Measurements from ENCODE around the gene TAF1L. TPM values are rescaled to one million over a fixed set of nuclear protein-coding genes. Genes with fewer than 3 reads are reported as not detected.
"Not testable (repeated sequence)": the region's sequence is repeated elsewhere in the genome, so short reads cannot be mapped to it uniquely, and the experiment has no call there.

TAF1L gene, protein sequence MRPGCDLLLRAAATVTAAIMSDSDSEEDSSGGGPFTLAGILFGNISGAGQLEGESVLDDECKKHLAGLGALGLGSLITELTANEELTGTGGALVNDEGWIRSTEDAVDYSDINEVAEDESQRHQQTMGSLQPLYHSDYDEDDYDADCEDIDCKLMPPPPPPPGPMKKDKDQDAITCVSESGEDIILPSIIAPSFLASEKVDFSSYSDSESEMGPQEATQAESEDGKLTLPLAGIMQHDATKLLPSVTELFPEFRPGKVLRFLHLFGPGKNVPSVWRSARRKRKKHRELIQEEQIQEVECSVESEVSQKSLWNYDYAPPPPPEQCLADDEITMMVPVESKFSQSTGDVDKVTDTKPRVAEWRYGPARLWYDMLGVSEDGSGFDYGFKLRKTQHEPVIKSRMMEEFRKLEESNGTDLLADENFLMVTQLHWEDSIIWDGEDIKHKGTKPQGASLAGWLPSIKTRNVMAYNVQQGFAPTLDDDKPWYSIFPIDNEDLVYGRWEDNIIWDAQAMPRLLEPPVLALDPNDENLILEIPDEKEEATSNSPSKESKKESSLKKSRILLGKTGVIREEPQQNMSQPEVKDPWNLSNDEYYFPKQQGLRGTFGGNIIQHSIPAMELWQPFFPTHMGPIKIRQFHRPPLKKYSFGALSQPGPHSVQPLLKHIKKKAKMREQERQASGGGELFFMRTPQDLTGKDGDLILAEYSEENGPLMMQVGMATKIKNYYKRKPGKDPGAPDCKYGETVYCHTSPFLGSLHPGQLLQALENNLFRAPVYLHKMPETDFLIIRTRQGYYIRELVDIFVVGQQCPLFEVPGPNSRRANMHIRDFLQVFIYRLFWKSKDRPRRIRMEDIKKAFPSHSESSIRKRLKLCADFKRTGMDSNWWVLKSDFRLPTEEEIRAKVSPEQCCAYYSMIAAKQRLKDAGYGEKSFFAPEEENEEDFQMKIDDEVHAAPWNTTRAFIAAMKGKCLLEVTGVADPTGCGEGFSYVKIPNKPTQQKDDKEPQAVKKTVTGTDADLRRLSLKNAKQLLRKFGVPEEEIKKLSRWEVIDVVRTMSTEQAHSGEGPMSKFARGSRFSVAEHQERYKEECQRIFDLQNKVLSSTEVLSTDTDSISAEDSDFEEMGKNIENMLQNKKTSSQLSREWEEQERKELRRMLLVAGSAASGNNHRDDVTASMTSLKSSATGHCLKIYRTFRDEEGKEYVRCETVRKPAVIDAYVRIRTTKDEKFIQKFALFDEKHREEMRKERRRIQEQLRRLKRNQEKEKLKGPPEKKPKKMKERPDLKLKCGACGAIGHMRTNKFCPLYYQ (N-terminal part only)
- total RNA-seq (2014; rRNA removed; shearing (Covaris generic)), result under 0.01 and 0.03 TPM in 2 replicates

DNA sequence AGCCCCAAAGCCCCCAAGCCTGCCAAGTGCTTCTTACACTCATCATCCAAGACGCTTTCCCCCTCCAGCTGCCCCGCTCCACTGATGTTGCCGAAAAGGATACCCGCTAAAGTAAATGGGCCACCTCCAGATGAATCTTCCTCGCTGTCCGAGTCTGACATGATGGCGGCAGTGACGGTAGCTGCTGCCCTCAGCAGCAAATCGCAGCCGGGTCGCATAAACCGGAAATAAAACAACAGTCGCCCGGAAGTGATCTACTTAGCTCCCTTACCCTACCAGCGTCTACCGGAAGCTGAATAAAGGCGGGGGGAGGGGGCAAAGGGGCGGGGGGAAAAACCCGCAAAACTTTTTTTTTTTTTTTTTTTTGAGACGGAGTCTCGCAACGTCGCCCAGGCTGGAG lies at the start of gene TAF1L:
Gene TAF1L (minus strand): TSS at position 308 of the 400 bp plus-strand sequence. CDS start 90 bp downstream, at position 218.
- DNase-seq (ENCODE audit: low spot score), result no peak
- in situ Hi-C loops (cut with HindIII; ENCODE audit: low sequenced_read_pairs), result no loop called here

- DNase-seq (ENCODE audit: low spot score), result no peak
- in situ Hi-C loops (cut with HindIII; ENCODE audit: low sequenced_read_pairs), result no loop called here
Measured at GRCh38 chr9:32681751-32682150, 46.3 kb upstream of the TAF1L start.

DNA sequence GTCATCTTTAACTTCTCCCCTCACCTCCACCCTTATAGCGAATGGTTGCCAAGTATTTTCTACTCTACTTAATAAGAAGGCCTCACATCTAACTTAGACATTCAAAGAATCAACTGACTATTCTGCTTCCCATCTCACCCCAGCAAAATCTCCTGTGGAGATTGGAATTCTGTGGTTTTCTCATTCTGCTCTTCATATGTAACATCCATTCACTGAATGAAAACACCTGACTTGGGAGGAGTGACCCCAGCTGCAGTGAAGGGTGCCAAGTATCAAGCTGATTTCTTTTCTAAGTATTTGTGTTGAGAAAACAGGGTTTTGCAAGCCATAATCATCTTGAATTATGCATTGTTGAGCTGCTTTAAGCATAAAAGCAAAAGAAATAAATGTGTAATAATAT lies 42.5 kb upstream of the TAF1L start:
- DNase-seq (ENCODE audit: low spot score), result no peak
- in situ Hi-C loops (cut with HindIII; ENCODE audit: low sequenced_read_pairs), result no loop called here

DNA sequence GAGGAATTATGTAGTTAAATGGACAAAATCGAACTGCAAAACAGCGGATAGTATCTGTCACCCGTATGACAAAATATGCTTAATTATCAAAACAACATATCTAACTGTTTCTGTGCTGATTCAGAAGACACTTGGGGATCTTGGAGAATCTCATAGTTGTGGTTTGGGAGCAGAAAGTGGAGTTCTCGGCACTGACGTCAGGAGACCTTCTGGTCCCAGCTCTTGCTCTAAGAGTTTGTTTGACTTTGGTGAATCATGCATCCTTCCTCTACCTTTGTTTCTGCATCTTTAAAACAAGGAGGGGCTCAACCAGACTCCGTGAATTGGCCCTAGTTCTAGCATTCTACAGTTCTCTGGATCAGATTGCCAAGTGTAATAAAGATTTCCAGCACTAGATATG lies 37.0 kb upstream of the TAF1L start:
- no peak for DNase-seq (ENCODE audit: low spot score)
- in situ Hi-C loops (cut with HindIII; ENCODE audit: low sequenced_read_pairs), result no loop called here

DNA sequence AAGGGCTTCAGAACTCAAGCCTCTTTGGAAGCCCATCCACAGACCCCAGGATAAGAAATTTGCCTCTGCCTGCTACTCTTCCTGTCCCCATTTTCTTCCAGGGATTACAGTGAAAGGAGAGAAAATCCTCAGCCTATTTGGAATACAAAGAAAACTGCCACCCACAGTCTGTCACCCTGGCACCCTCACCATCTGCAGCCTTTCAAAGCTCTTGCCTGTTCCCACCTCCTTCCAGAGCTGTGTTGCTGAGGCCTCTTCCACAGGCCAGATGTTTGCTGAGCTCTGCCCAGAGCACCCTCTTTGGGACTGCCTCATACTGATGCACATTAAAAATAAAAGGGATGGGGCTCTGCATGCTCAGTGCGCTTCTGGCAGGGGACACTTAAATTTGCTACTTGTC lies 35.9 kb upstream of the TAF1L start:
- no peak for DNase-seq (ENCODE audit: low spot score)
- in situ Hi-C loops (cut with HindIII; ENCODE audit: low sequenced_read_pairs), result no loop called here

DNA sequence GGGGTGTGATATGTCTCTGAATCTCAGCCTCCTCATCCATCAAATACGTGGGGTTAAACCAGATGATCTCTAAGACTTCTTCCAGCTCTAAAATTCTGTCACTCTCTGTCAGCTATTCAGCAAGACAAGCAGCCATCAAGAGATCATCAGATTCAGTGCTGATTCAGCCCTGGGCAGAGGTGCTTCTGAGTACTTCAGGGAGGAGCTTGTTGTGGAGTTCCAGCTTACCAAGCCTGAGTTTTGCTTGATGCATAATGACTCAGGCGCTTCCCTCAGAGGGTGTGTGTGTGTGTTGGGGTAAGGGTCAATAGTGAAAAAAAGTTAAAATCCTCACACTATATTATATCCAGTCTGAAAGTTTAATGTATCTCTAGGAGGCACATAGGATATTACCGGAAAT lies 29.6 kb upstream of the TAF1L start:
- DNase-seq (ENCODE audit: low spot score), result no peak
- in situ Hi-C loops (cut with HindIII; ENCODE audit: low sequenced_read_pairs), result no loop called here

- DNase-seq (ENCODE audit: low spot score), result no peak
- in situ Hi-C loops (cut with HindIII; ENCODE audit: low sequenced_read_pairs), result no loop called here
Measured at GRCh38 chr9:32663741-32664140, 28.3 kb upstream of the TAF1L start.

- no peak for DNase-seq (ENCODE audit: low spot score)
- in situ Hi-C loops (cut with HindIII; ENCODE audit: low sequenced_read_pairs), result no loop called here
Measured at GRCh38 chr9:32647671-32648070, 12.2 kb upstream of the TAF1L start.

DNA sequence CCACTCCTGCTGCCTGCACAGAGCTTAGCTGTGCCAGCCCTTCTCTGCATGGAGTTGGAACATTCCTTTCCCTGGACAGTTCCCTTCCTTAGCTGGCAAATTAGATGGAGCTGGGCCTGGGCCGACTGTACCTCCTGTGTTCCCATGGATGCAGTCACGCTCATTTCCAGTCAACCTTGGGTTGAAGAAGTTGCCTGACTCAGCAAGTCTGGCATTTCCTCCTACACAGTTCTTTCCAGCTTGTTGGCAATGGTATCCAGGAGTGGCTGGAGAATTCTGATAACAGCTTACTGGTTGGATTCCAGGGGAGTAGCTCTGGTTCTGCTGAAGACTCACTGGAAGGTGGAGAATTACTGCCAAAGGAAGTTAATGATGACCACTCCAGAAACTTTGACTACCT lies 9.2 kb upstream of the TAF1L start:
- in situ Hi-C loops (cut with HindIII; ENCODE audit: low sequenced_read_pairs), result no loop called here
- no peak for DNase-seq (ENCODE audit: low spot score)

GRCh38 chr9:32633151-32633550 lies 2.3 kb downstream of the TAF1L start:
- in situ Hi-C loops (cut with HindIII; ENCODE audit: low sequenced_read_pairs); DNase-seq (ENCODE audit: low spot score): not testable (repeated sequence)

GRCh38 chr9:32631991-32632390 lies 3.5 kb downstream of the TAF1L start:
- in situ Hi-C loops (cut with HindIII; ENCODE audit: low sequenced_read_pairs), result no loop called here
- DNase-seq (ENCODE audit: low spot score), result no peak

DNA sequence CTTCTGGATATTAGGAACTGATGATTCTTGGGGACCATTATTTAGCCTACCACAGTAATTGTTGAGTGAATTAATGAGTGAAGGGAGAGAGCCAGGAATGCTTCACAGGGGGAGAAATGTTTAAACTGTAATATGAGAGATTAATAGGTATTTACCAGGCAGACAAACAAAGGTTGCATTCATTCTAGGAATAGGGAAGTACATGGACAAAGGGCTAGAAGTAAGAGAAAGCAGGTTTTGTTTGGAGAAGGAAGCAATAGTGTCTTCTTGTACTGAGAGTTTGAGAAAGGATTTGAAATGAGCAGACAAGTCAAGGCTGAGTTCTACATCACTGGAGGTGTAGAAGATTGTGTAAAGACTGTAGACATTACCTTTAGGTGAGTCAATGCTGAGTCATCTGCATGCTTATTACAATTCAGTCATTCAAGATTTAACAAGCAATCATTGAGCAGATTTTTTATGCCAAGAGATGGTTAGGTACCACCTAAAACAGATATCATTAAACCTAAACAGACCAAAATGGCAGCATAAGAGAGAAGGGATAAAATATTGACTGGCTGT lies 8.0 kb downstream of the TAF1L start:
- DNase-seq (ENCODE audit: low spot score), result no peak
- in situ Hi-C loops (cut with HindIII; ENCODE audit: low sequenced_read_pairs), result no loop called here

DNA sequence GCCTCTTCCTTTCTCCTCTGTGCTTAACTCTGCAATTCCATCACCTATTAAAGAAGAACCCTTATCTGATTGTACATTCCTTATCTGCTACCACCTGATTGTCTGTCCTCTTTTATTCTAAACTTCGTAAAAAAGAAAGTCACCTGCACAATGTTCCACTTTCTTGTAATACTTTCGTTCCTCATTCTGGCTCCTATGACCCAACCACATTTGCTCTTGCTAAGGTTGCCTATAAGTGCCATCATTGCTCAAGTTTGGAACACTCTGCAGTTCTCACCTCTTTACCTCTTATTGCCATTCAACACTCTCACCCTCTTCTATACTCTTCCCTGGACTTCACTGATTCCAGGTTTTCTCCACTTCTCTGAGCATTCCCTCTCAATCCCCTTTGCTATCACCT lies 10.1 kb downstream of the TAF1L start:
- no peak for DNase-seq (ENCODE audit: low spot score)
- in situ Hi-C loops (cut with HindIII; ENCODE audit: low sequenced_read_pairs), result no loop called here

DNA sequence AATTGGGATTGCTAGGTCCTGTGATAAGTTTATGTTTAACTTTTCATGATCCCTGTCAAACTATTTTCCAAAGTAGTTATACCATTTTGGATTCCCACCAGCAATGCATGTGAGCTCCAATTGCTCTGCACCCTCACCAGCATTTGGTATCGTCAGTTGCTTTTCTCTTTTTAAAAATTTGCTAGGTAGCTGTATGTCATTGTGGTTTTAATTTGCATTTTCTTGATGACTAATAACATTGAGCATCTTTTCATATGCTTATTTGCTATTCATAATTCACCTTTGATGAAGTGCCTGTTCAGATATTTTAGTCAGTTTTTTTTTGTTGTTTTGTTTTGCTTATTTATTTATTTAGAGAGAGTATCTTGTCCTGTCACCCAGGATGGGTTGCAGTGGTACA lies 12.5 kb downstream of the TAF1L start:
- in situ Hi-C loops (cut with HindIII; ENCODE audit: low sequenced_read_pairs), result no loop called here
- no peak for DNase-seq (ENCODE audit: low spot score)

- in situ Hi-C loops (cut with HindIII; ENCODE audit: low sequenced_read_pairs), result no loop called here
- DNase-seq (ENCODE audit: low spot score), result no peak
Measured at GRCh38 chr9:32618261-32618660, 17.2 kb downstream of the TAF1L start.

DNA sequence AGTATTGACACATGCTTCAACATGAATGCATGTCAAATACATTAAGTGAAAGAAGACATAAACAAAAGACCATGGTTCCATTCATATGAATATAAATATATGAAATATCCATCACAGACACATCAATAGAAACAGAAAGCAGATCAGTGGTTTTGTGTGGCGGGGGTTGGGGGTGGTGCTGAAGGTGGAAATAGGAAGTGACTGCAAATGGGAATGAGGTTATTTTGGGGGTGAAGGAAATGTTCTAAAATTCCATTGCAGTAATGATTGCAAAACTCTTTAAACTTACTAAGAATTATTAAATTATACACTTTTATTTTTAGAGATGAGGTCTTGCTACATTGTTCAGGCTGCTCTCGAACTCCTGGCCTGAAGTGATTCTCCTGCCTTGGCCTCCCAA lies 28.7 kb downstream of the TAF1L start:
- in situ Hi-C loops (cut with HindIII; ENCODE audit: low sequenced_read_pairs), result no loop called here
- no peak for DNase-seq (ENCODE audit: low spot score)

GRCh38 chr9:32603914-32604852 lies 31.3 kb downstream of the TAF1L start:
- in situ Hi-C loops (cut with HindIII; ENCODE audit: low sequenced_read_pairs), result no loop called here
- no peak for DNase-seq (ENCODE audit: low spot score)

GRCh38 chr9:32599021-32599420 lies 36.4 kb downstream of the TAF1L start:
- DNase-seq (ENCODE audit: low spot score); in situ Hi-C loops (cut with HindIII; ENCODE audit: low sequenced_read_pairs): not testable (repeated sequence)
